GM10248 (cell line): ENCODE data around the gene PIF1.

ENCODE experiments used
- CTCF ChIA-PET: fragments of 300-600 bp; sonication (Branson Sonifier 250); formaldehyde crosslinking; extraction: SDS; loops from one replicate; lab custom pipeline; 2021; ENCODE audit warnings: antibody characterized with exemption; lab: Yijun Ruan, JAX
- POLR2A ChIA-PET: fragments of 350-650 bp; sonication (Branson Sonifier 250); formaldehyde crosslinking; extraction: SDS; loops from one replicate; lab custom pipeline; 2020; ENCODE audit warnings: antibody characterized with exemption; lab: Yijun Ruan, JAX
- DNase-seq: peaks from one replicate; pipeline ENCODE4 v3.0.0; 2012; ENCODE audit errors: extremely low spot score
- TF ChIP-seq, protein P1 (sequence below): IDR thresholded peaks from 2 replicates; pipeline ENCODE4 v1.5.1; 2012; ENCODE audit warnings: mild to moderate bottlenecking, low read depth; ENCODE audit errors: extremely low read depth, missing control alignments, control extremely low read depth

PIF1 gene

GRCh38 chr15:64850778-64851502, 25.5 kb upstream of the PIF1 start:
- ChIA-PET POLR2A (no interaction called here), CTCF (interaction anchor here (0.8 to 1.5 kb wide), 5 partner anchors 9 to 54 kb away, joined by 3 to 6 read pairs (median 5); no protein-coding TSS in a partner anchor)
- TF ChIP-seq, protein P1, sequence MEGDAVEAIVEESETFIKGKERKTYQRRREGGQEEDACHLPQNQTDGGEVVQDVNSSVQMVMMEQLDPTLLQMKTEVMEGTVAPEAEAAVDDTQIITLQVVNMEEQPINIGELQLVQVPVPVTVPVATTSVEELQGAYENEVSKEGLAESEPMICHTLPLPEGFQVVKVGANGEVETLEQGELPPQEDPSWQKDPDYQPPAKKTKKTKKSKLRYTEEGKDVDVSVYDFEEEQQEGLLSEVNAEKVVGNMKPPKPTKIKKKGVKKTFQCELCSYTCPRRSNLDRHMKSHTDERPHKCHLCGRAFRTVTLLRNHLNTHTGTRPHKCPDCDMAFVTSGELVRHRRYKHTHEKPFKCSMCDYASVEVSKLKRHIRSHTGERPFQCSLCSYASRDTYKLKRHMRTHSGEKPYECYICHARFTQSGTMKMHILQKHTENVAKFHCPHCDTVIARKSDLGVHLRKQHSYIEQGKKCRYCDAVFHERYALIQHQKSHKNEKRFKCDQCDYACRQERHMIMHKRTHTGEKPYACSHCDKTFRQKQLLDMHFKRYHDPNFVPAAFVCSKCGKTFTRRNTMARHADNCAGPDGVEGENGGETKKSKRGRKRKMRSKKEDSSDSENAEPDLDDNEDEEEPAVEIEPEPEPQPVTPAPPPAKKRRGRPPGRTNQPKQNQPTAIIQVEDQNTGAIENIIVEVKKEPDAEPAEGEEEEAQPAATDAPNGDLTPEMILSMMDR: no peak
- no peak for DNase-seq

- ChIA-PET POLR2A (interaction anchor here (0.6 kb wide), 1 partner anchor 170 kb away, joined by 3 read pairs; no protein-coding TSS in a partner anchor), CTCF (interaction anchor here (0.7 to 6.0 kb wide), 6 partner anchors 12 to 206 kb away, joined by 3 to 32 read pairs (median 3); no protein-coding TSS in a partner anchor)
- TF ChIP-seq, protein P1: no peak
- DNase-seq: no peak
These were observed 22.6 kb upstream of the PIF1 start for GRCh38 chr15:64847876-64848716.

GRCh38 chr15:64847448-64847847, 22.0 kb upstream of the PIF1 start:
- ChIA-PET CTCF (interaction anchor here (0.7 to 6.0 kb wide), 3 partner anchors 12 to 207 kb away, joined by 3 to 32 read pairs (median 3); no protein-coding TSS in a partner anchor), POLR2A (interaction anchor here (0.6 to 1.2 kb wide), 3 partner anchors 46 to 169 kb away, joined by 3 to 4 read pairs (median 3); no protein-coding TSS in a partner anchor)
- no peak for DNase-seq
- TF ChIP-seq, protein P1: no peak

GRCh38 chr15:64847016-64847415, 21.6 kb upstream of the PIF1 start:
- ChIA-PET POLR2A (interaction anchor here (0.6 to 1.2 kb wide), 3 partner anchors 10 to 158 kb away, joined by 3 to 4 read pairs (median 3); no protein-coding TSS in a partner anchor), CTCF (interaction anchor here (6.0 kb wide), 1 partner anchor 11 kb away, joined by 32 read pairs; no protein-coding TSS in a partner anchor)
- DNase-seq: no peak
- TF ChIP-seq, protein P1: no peak

- ChIA-PET POLR2A (interaction anchor here (0.7 to 3.2 kb wide), 5 partner anchors 11 to 65 kb away, joined by 3 to 24 read pairs (median 3); no protein-coding TSS in a partner anchor), CTCF (interaction anchor here (1.5 to 6.0 kb wide), 3 partner anchors 10 to 49 kb away, joined by 6 to 32 read pairs (median 6); no protein-coding TSS in a partner anchor)
- TF ChIP-seq, protein P1: no peak
- DNase-seq: no peak
These were observed 20.6 kb upstream of the PIF1 start for GRCh38 chr15:64845831-64846595.
